ENCODE measurements around the gene BAX. TPM values are rescaled to one million over a fixed set of nuclear protein-coding genes. Genes with fewer than 3 reads are reported as not detected.

The BAX gene
- total RNA-seq, 1 experiment from 2014 or later: 141 TPM

DNA sequence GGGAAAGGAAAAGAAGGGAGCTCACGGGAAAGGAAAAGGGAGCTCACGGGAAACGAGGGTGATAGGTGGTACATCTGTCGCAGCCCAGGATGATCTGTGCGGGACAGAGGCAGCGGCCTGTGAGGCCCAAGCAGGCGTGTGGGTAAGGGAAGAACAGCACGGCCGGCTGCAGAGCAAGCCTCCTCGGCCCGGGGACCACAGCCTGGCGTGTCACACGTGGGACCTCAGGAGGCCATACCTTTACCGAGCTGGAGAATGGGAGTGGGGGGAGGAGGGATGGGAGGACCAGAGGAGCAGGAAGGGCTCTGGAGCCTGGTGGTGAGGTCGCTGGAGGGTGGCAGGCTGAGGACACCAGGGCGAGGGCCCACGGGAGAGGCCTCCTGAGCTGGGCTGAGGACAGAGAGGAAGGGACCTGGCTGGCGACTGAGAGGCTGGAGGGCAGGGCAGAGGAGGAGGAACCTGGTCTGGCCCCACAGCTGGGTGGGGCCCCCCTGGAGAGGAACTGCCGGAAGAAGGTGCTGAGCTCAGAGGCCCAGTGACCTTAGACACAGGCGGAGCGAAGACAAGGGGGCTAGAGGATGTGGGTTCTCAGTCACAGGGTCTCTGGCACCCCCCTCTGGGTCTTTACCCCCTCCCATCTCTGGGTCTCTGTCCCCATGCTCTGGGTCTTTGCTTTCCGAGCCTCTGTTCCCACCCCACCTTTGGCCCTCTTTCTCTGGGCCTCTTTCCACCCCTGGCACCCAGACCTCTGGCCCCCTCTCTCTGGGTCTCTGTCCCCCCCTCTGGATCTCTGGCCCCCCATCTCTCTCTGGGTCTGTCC is 7.6 kb downstream of the BAX start:
- intact Hi-C loops (cut with micrococcal nuclease; ENCODE audit: unreplicated experiment): no loop called here
- Mint-ChIP-seq H3K27ac (ENCODE audit: unreplicated experiment) (peak overlapping the region; percentile 99), H3K4me3 (ENCODE audit: low read depth, unreplicated experiment) (peak overlapping the region; percentile 98), H3K36me3 (ENCODE audit: insufficient read depth, unreplicated experiment) (peaks cover 97% of the 10 kb centered on the region), H3K9me3 (ENCODE audit: low read depth, unreplicated experiment) (no peaks in the 10 kb centered on the region), H3K4me1 (ENCODE audit: low read depth, unreplicated experiment) (peaks cover 50% of the 10 kb centered on the region), H3K27me3 (ENCODE audit: unreplicated experiment) (no peaks in the 10 kb centered on the region)
- TF ChIP-seq, protein P1, sequence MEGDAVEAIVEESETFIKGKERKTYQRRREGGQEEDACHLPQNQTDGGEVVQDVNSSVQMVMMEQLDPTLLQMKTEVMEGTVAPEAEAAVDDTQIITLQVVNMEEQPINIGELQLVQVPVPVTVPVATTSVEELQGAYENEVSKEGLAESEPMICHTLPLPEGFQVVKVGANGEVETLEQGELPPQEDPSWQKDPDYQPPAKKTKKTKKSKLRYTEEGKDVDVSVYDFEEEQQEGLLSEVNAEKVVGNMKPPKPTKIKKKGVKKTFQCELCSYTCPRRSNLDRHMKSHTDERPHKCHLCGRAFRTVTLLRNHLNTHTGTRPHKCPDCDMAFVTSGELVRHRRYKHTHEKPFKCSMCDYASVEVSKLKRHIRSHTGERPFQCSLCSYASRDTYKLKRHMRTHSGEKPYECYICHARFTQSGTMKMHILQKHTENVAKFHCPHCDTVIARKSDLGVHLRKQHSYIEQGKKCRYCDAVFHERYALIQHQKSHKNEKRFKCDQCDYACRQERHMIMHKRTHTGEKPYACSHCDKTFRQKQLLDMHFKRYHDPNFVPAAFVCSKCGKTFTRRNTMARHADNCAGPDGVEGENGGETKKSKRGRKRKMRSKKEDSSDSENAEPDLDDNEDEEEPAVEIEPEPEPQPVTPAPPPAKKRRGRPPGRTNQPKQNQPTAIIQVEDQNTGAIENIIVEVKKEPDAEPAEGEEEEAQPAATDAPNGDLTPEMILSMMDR (IDR thresholded peaks at IDR 0.05; ENCODE audit: unreplicated experiment): no peak
- CTCF ChIA-PET: interaction anchor here (0.6 to 0.9 kb wide), 2 partner anchors 8 to 183 kb away, joined by 3 to 6 read pairs; no protein-coding TSS in a partner anchor
- peak; percentile 76 for DNase-seq
- BruUV-seq (replicated peaks): no TSS peak

DNA sequence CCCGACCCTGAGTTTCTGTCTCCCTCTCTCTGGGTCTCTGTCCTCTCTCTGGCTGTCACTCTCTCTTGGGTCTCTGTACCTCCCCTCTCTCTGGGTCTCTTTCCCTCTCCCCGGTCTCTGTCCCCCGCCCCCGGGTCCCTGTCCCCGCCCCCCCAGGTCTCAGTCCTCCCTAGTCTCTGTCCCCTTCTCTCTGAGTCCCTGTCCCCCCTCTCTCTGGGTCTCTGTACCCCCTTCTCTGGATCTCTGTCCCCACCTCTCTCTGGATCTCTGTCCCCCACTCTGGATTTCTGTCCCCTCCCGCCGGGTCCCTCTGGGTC is 8.1 kb downstream of the BAX start:
- peaks cover 97% of the 10 kb centered on the region for H3K36me3 Mint-ChIP-seq (ENCODE audit: insufficient read depth, unreplicated experiment)
- no peaks in the 10 kb centered on the region for H3K9me3 Mint-ChIP-seq (ENCODE audit: low read depth, unreplicated experiment)
- CTCF ChIA-PET: interaction anchor here (0.6 to 0.9 kb wide), 2 partner anchors 8 to 183 kb away, joined by 3 to 6 read pairs; no protein-coding TSS in a partner anchor

DNA sequence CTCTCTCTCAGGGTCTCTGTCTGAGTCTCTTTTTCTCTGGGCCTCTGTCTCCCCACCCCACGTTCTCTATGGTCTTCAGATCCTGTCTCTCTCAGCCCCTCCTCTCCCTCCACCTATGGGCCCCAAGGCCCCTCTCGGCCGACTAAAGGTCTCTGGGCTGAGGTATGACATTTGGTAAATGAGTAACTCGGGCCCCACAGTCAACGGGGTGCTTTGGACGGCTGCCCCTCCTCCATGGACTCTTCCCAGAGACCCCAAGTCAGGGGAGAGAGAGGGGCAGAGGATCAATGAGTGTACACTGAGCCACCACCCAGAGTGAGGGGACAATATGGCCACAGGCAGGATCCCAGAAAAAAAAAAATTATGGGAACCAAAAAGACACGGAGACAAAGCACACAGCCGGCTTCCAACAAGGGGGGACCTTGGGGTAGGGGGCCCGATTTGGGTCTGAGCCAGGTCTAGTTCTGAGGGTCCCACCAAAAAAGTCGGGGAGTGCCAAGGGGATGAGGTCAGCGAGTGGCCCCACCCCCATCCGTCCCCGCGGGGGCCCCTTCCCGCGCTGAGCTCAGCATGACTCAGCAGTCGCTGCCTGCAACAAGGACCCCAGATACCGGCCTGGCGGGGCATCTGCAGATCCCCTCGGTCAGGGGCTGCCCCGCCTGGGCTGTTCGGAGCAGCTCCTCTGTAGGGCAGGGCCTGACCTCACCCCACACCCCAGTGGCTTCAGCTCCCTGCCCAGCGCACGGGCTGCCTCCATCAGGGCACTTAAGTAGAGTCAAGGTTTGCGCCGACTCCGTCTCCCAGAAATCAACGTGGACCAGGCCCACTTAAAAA is 8.9 kb downstream of the BAX start:
- Mint-ChIP-seq H3K36me3 (ENCODE audit: insufficient read depth, unreplicated experiment) (peaks cover 94% of the 10 kb centered on the region), H3K4me3 (ENCODE audit: low read depth, unreplicated experiment) (peak overlapping the region; percentile 98), H3K27me3 (ENCODE audit: unreplicated experiment) (no peaks in the 10 kb centered on the region), H3K4me1 (ENCODE audit: low read depth, unreplicated experiment) (peaks cover 50% of the 10 kb centered on the region), H3K27ac (ENCODE audit: unreplicated experiment) (peak overlapping the region; percentile 99), H3K9me3 (ENCODE audit: low read depth, unreplicated experiment) (no peaks in the 10 kb centered on the region)
- intact Hi-C loops (cut with micrococcal nuclease; ENCODE audit: unreplicated experiment): loop anchor here (2.0 kb wide), 1 partner anchor 89 kb away; no protein-coding TSS in a partner anchor
- peak; percentile 75 for DNase-seq
- TF ChIP-seq, protein P1 (IDR thresholded peaks at IDR 0.05; ENCODE audit: unreplicated experiment): no peak
- no TSS peak for BruUV-seq (replicated peaks)
- CTCF ChIA-PET: interaction anchor here (1.3 kb wide), 1 partner anchor 9 kb away, joined by 4 read pairs; the partner anchor contains the start of gene BAX

More for the DNA sequence above, 8.1 kb downstream of the BAX start:
- Mint-ChIP-seq H3K27me3 (ENCODE audit: unreplicated experiment) (no peaks in the 10 kb centered on the region), H3K27ac (ENCODE audit: unreplicated experiment) (peak overlapping the region; percentile 99), H3K4me3 (ENCODE audit: low read depth, unreplicated experiment) (peak overlapping the region; percentile 98), H3K4me1 (ENCODE audit: low read depth, unreplicated experiment) (peaks cover 50% of the 10 kb centered on the region)
- DNase-seq: no peak
- no TSS peak for BruUV-seq (replicated peaks)
- intact Hi-C loops (cut with micrococcal nuclease; ENCODE audit: unreplicated experiment): no loop called here
- TF ChIP-seq, protein P1 (IDR thresholded peaks at IDR 0.05; ENCODE audit: unreplicated experiment): no peak

DNA sequence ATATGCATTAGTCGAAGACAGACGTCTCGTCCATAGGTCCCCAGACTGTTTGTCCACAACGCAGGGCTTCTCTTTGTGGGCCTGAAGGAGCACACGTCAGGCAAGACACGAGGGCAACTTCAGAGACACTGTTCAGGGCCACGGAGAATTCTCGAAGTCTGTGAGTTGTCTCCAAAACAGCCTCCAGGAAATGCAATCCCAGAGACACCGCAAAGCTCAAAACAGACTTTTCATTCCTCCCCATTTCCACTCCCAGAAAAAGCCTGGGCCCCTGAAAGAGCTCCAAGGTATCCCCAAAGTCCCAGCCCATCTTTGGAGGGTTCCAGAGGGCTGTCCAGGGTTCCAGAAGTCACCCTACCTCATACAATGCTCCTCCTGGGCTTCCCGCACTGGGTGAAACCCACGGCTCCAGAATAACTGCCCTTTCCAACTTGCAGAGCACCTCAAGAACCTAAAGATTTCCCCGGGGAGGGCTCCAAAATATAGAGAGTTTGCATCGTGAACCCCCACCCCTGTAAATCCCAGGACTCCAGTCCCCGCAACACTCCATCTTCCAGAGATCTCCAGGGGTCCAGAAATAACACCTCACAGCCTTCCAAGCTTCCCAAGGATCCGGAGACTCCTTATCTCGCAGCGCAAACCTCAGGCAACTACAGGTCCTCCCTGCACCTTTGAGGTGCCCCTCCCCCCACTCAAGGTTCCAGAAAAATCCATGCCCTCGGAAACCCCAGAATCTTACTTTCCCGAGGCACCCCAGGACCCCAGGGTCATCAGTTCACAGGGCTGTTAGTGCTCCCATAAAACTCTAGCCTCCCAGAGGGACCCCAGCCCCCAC is 9.7 kb downstream of the BAX start:
- Mint-ChIP-seq H3K9me3 (ENCODE audit: low read depth, unreplicated experiment) (no peaks in the 10 kb centered on the region), H3K27me3 (ENCODE audit: unreplicated experiment) (no peaks in the 10 kb centered on the region), H3K36me3 (ENCODE audit: insufficient read depth, unreplicated experiment) (peaks cover 93% of the 10 kb centered on the region), H3K4me3 (ENCODE audit: low read depth, unreplicated experiment) (peak overlapping the region; percentile 98), H3K27ac (ENCODE audit: unreplicated experiment) (peak overlapping the region; percentile 99), H3K4me1 (ENCODE audit: low read depth, unreplicated experiment) (peaks cover 50% of the 10 kb centered on the region)
- TSS peak; percentile 21 for BruUV-seq (replicated peaks)
- CTCF ChIA-PET: interaction anchor here (0.7 to 1.3 kb wide), 3 partner anchors 10 to 122 kb away, joined by 3 to 4 read pairs (median 3); partner anchors contain the start of gene BAX
- intact Hi-C loops (cut with micrococcal nuclease; ENCODE audit: unreplicated experiment): loop anchor here (2.0 to 5.0 kb wide), 2 partner anchors 90 to 327 kb away; partner anchors contain the start of gene DBP
- TF ChIP-seq, protein P1 (IDR thresholded peaks at IDR 0.05; ENCODE audit: unreplicated experiment): no peak
- DNase-seq: peak; percentile 38
